NB4 (cell line): ENCODE results near the gene HOXA4.

Experiments
- POLR2A ChIP-seq: IDR thresholded peaks from 2 replicates; pipeline ENCODE4 v1.6.1; 2011; ENCODE audit warnings: mild to moderate bottlenecking; ENCODE audit not compliant: insufficient read length; ENCODE audit errors: extremely low read depth
- TF ChIP-seq, protein P1 (sequence below): IDR thresholded peaks from 2 replicates; pipeline ENCODE4 v1.6.1; 2011; ENCODE audit warnings: low read depth, low read length
- TF ChIP-seq, protein P2 (sequence below): IDR thresholded peaks from one replicate; pipeline ENCODE4 v1.5.1; 2012; ENCODE audit warnings: low read depth, low read length

DNA sequence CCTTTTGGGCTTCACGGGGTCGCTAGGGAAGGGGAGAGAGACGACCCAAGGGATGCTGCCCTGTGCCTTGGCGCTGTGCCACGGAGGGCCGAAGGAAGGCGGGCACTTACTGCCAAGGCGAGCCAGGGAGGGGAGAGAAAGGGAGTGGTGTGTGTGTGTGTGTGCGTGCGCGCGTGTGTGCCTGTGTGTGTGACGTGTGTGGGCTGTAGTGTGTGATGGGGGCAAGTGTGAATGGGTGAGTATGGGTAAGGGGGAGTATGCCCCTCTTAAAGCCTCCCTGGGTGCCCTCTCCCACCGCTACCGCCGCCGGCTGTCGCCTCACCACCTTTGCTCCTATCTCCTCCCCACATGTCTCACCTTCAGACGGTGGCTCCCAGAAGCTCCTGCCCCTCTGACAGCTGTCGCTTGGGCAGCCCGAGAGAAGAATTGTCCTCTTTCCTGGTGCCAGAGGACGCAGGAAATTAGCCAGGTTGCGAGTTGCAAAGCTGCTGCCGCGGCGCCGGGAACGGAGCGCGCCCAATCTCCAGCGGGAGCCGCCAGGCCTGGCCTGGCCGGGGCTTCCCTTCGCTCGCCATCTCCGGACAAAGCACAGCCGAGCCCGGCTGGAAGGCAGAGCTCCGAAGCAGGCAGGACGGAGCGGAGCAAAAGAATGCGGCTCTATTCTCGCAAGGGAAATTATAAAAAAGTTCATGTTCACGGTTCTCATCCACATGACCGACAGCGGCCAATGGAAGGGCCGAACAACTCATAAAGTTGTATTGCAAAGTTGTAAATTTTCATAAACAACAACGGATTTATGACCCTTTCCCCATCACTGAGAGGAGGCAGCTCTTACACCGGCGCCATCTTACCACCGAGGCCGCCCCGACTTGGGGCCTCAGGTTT, 21.6 kb upstream of the HOXA4 start, which contains the start of gene HOXA3:
- TF ChIP-seq POLR2A = no peak
- TF ChIP-seq, protein P1, sequence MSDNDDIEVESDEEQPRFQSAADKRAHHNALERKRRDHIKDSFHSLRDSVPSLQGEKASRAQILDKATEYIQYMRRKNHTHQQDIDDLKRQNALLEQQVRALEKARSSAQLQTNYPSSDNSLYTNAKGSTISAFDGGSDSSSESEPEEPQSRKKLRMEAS = no peak
- TF ChIP-seq, protein P2, sequence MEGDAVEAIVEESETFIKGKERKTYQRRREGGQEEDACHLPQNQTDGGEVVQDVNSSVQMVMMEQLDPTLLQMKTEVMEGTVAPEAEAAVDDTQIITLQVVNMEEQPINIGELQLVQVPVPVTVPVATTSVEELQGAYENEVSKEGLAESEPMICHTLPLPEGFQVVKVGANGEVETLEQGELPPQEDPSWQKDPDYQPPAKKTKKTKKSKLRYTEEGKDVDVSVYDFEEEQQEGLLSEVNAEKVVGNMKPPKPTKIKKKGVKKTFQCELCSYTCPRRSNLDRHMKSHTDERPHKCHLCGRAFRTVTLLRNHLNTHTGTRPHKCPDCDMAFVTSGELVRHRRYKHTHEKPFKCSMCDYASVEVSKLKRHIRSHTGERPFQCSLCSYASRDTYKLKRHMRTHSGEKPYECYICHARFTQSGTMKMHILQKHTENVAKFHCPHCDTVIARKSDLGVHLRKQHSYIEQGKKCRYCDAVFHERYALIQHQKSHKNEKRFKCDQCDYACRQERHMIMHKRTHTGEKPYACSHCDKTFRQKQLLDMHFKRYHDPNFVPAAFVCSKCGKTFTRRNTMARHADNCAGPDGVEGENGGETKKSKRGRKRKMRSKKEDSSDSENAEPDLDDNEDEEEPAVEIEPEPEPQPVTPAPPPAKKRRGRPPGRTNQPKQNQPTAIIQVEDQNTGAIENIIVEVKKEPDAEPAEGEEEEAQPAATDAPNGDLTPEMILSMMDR = no peak
